ENCODE data around the gene GRIK4. TPM values are rescaled to one million over a fixed set of nuclear protein-coding genes. Genes with fewer than 3 reads are reported as not detected.

GRIK4 gene
- total and polyA plus RNA-seq, 2 donors from 2014 or later, result 0.25 TPM; not detected in 1

DNA sequence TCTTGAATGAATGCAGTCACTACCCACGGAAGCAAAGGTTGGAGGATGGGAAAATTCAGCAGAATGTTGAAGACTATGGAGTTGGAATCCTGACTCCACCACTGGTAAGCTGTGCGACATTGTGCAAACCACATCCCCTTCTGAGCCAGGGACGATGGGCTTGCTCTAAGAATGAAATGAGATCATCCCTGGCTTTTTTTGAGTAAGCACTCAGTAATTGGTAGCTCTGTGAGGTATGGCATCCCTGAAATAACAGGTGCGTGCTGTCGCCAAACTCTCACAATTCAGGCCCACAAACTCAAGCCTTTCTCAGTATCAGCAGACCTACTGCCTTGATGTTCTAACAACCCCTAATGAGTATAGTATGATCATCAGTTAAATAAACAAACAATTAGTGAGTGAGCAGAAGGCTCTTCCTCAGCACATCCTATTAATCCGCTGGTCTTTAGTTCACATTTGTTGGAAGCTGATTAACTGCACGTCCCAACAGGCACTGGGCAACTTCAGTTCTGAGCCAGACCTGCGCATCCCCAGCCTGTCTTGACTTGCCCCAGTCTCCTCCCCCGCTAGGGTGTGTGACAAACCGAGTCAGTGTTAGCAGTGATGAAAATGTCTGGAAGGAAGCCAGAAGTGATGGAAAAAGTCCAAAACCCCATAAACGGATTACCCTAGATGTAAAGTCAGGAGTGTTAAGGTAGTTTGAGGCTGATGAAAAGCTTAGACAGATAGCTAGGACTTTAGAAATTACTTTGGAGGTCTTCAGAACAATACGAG is 235.5 kb downstream of the GRIK4 start:
- intact Hi-C loops (cut with DNase I), result no loop called here
- DNase-seq (no peak), FAIRE-seq (no peak)
- Histone ChIP-seq H3K4me3 (ENCODE audit: low read length in 3 of 3) (no peak overlapping the region), H3K4me1 (ENCODE audit: control insufficient read depth in 2 of 3, insufficient read depth in 2 of 3, low read depth in 1 of 3, low read length in 3 of 3) (no peaks in the 10 kb centered on the region), H3K9me3 (ENCODE audit: control insufficient read depth in 2 of 3, insufficient read depth in 1 of 3, low read length in 3 of 3) (no peaks in the 10 kb centered on the region), H3K36me3 (ENCODE audit: control insufficient read depth in 2 of 3, insufficient read depth in 3 of 3, low read length in 3 of 3) (no peaks in the 10 kb centered on the region), H3K9ac (ENCODE audit: low read length in 3 of 3) (no peak overlapping the region), H3K27me3 (ENCODE audit: control insufficient read depth, insufficient read depth, low read length) (no peaks in the 10 kb centered on the region), H3K27ac (ENCODE audit: low read depth in 2 of 2, low read length in 2 of 2) (no peak overlapping the region)
- TF ChIP-seq, protein P1, sequence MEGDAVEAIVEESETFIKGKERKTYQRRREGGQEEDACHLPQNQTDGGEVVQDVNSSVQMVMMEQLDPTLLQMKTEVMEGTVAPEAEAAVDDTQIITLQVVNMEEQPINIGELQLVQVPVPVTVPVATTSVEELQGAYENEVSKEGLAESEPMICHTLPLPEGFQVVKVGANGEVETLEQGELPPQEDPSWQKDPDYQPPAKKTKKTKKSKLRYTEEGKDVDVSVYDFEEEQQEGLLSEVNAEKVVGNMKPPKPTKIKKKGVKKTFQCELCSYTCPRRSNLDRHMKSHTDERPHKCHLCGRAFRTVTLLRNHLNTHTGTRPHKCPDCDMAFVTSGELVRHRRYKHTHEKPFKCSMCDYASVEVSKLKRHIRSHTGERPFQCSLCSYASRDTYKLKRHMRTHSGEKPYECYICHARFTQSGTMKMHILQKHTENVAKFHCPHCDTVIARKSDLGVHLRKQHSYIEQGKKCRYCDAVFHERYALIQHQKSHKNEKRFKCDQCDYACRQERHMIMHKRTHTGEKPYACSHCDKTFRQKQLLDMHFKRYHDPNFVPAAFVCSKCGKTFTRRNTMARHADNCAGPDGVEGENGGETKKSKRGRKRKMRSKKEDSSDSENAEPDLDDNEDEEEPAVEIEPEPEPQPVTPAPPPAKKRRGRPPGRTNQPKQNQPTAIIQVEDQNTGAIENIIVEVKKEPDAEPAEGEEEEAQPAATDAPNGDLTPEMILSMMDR (IDR thresholded peaks at IDR 0.05; ENCODE audit: borderline replicate concordance, extremely low read depth, insufficient read depth), result no peak

- DNase-seq (no peak), FAIRE-seq (no peak)
- intact Hi-C loops (cut with DNase I), result no loop called here
- TF ChIP-seq, protein P1 (IDR thresholded peaks at IDR 0.05; ENCODE audit: borderline replicate concordance, extremely low read depth, insufficient read depth), result no peak
- H3K27me3 ChIP-seq (ENCODE audit: control insufficient read depth, insufficient read depth, low read length), result no peaks in the 10 kb centered on the region
- no peak overlapping the region for H3K9ac ChIP-seq (ENCODE audit: low read length in 3 of 3)
- no peak overlapping the region for H3K27ac ChIP-seq (ENCODE audit: low read depth in 2 of 2, low read length in 2 of 2)
- H3K4me3 ChIP-seq (ENCODE audit: low read length in 3 of 3), result no peak overlapping the region
- no peaks in the 10 kb centered on the region for H3K4me1 ChIP-seq (ENCODE audit: control insufficient read depth in 2 of 3, insufficient read depth in 2 of 3, low read depth in 1 of 3, low read length in 3 of 3)
- H3K9me3 ChIP-seq (ENCODE audit: control insufficient read depth in 2 of 3, insufficient read depth in 1 of 3, low read length in 3 of 3), result no peaks in the 10 kb centered on the region
- H3K36me3 ChIP-seq (ENCODE audit: control insufficient read depth in 2 of 3, insufficient read depth in 3 of 3, low read length in 3 of 3), result no peaks in the 10 kb centered on the region
These were observed 236.6 kb downstream of the GRIK4 start for GRCh38 chr11:120747850-120748814.

- Histone ChIP-seq H3K9ac (ENCODE audit: low read length in 3 of 3) (no peak overlapping the region), H3K4me1 (ENCODE audit: control insufficient read depth in 2 of 3, insufficient read depth in 2 of 3, low read depth in 1 of 3, low read length in 3 of 3) (no peaks in the 10 kb centered on the region), H3K36me3 (ENCODE audit: control insufficient read depth in 2 of 3, insufficient read depth in 3 of 3, low read length in 3 of 3) (no peaks in the 10 kb centered on the region), H3K27me3 (ENCODE audit: control insufficient read depth, insufficient read depth, low read length) (no peaks in the 10 kb centered on the region), H3K27ac (ENCODE audit: low read depth in 2 of 2, low read length in 2 of 2) (no peak overlapping the region), H3K9me3 (ENCODE audit: control insufficient read depth in 2 of 3, insufficient read depth in 1 of 3, low read length in 3 of 3) (no peaks in the 10 kb centered on the region), H3K4me3 (ENCODE audit: low read length in 3 of 3) (no peak overlapping the region)
- intact Hi-C loops (cut with DNase I), result no loop called here
- FAIRE-seq (no peak), DNase-seq (no peak)
- TF ChIP-seq, protein P1 (IDR thresholded peaks at IDR 0.05; ENCODE audit: borderline replicate concordance, extremely low read depth, insufficient read depth), result no peak
These were observed 237.8 kb downstream of the GRIK4 start for GRCh38 chr11:120749395-120749794.

All from kidney (tissue), 14 donors.